NCI-H748 treated with DMSO at 0.1 percent for 48 hours (cell line): ENCODE results near the gene NFATC2.

ENCODE experiments used
- DNase-seq: peaks from one replicate; lab custom pipeline; 2025; lab: John Stamatoyannopoulos, UW

NFATC2 gene

GRCh38 chr20:51450984-51451383, 91.5 kb downstream of the NFATC2 start:
- DNase-seq = no peak

GRCh38 chr20:51450221-51450712, 92.3 kb downstream of the NFATC2 start:
- DNase-seq = no peak

GRCh38 chr20:51449498-51450220, 92.9 kb downstream of the NFATC2 start:
- DNase-seq = no peak

GRCh38 chr20:51447765-51448148, 94.8 kb downstream of the NFATC2 start:
- no peak for DNase-seq

GRCh38 chr20:51447097-51447764, 95.3 kb downstream of the NFATC2 start:
- DNase-seq = no peak

GRCh38 chr20:51446656-51447055, 95.9 kb downstream of the NFATC2 start:
- no peak for DNase-seq

- DNase-seq = no peak
Observed at GRCh38 chr20:51446230-51446629, 96.3 kb downstream of the NFATC2 start.

- no peak for DNase-seq
Observed at GRCh38 chr20:51445591-51445990, 96.9 kb downstream of the NFATC2 start.

GRCh38 chr20:51444922-51445438, 97.5 kb downstream of the NFATC2 start:
- no peak for DNase-seq

GRCh38 chr20:51444467-51444866, 98.1 kb downstream of the NFATC2 start:
- no peak for DNase-seq

GRCh38 chr20:51442602-51443001, 99.9 kb downstream of the NFATC2 start:
- no peak for DNase-seq

- no peak for DNase-seq
Observed at GRCh38 chr20:51440589-51440988, 101.9 kb downstream of the NFATC2 start.

- DNase-seq = no peak
Observed at GRCh38 chr20:51439160-51439689, 103.3 kb downstream of the NFATC2 start.

- no peak for DNase-seq
Observed at GRCh38 chr20:51438136-51438535, 104.4 kb downstream of the NFATC2 start.

- no peak for DNase-seq
Observed at GRCh38 chr20:51437182-51437924, 105.2 kb downstream of the NFATC2 start.

GRCh38 chr20:51434580-51435247, 107.8 kb downstream of the NFATC2 start:
- DNase-seq = no peak

GRCh38 chr20:51434026-51434425, 108.5 kb downstream of the NFATC2 start:
- DNase-seq = no peak

- no peak for DNase-seq
Observed at GRCh38 chr20:51432875-51433274, 109.6 kb downstream of the NFATC2 start.

GRCh38 chr20:51432251-51432784, 110.2 kb downstream of the NFATC2 start:
- DNase-seq = no peak

- no peak for DNase-seq
Observed at GRCh38 chr20:51431321-51431720, 111.2 kb downstream of the NFATC2 start.

GRCh38 chr20:51430198-51430950, 112.1 kb downstream of the NFATC2 start:
- no peak for DNase-seq
